Measurements from ENCODE around the gene WNT7A. TPM values are rescaled to one million over a fixed set of nuclear protein-coding genes. Genes with fewer than 3 reads are reported as not detected.
A peak's percentile ranks its signal among the peaks of the same experiment; 100 is the strongest.

Gene WNT7A
- total and polyA plus RNA-seq, 2 experiments from 2014 or later, result not detected

- TF ChIP-seq EZH2phosphoT487 (IDR thresholded peaks at IDR 0.05; ENCODE audit: insufficient read depth, low read depth), result no peak
- TF ChIP-seq EZH2 (IDR thresholded peaks at IDR 0.05; ENCODE audit: insufficient read depth, poor library complexity, severe bottlenecking), result no peak
- H3K79me2 ChIP-seq (ENCODE audit: insufficient read depth), result no peaks in the 10 kb centered on the region
- peak; percentile 98 for DNase-seq
- peak overlapping the region; percentile 94 for H2AFZ ChIP-seq
- WGBS, 2 experiments (ENCODE audit: low coverage in 1 of 2, low lambda C conversion rate in 2 of 2, missing lambda C conversion rate in 2 of 2), result 1% methylated on average over 77 to 86 of the region's 86 CpGs
- H3K4me3 ChIP-seq, result peak overlapping the region; percentile 82
- H3K36me3 ChIP-seq (ENCODE audit: low read depth), result no peaks in the 10 kb centered on the region
- no peaks in the 10 kb centered on the region for H3F3A ChIP-seq (ENCODE audit: insufficient read depth)
- peak overlapping the region; percentile 84 for H3K9ac ChIP-seq
- 0 out of 2 replicates have a peak, but pooled peaks cover 7% of the 10 kb centered on the region for H3K4me1 ChIP-seq (ENCODE audit: insufficient read depth)
- in situ Hi-C loops (cut with MboI), result loop anchor here (25.0 kb wide), 1 partner anchor 408 kb away; the partner anchor contains the start of gene HDAC11
- no peaks in the 10 kb centered on the region for H4K20me1 ChIP-seq (ENCODE audit: insufficient read depth)
- peak overlapping the region; percentile 91 for H3K4me2 ChIP-seq (ENCODE audit: unreplicated experiment)
- H3K9me3 ChIP-seq (ENCODE audit: low read depth), result no peaks in the 10 kb centered on the region
- H3K27me3 ChIP-seq (replicated peaks; ENCODE audit: insufficient read depth), result peaks cover 3% of the 10 kb centered on the region; the same call in 1 of the 2 replicates
- H3K27ac ChIP-seq, result no peak overlapping the region
- H3K9me2 ChIP-seq (ENCODE audit: insufficient read depth), result no peaks in the 10 kb centered on the region
Measured at GRCh38 chr3:13895155-13896105, 15.6 kb upstream of the WNT7A start.

- whole genome bisulfite sequencing, 2 experiments (ENCODE audit: low coverage in 1 of 2, low lambda C conversion rate in 2 of 2, missing lambda C conversion rate in 2 of 2), result 14 to 15% methylated on average over 20 of the region's 20 CpGs
- Histone ChIP-seq H4K20me1 (ENCODE audit: insufficient read depth) (no peaks in the 10 kb centered on the region), H3K9ac (peak overlapping the region; percentile 84), H3K9me2 (ENCODE audit: insufficient read depth) (no peaks in the 10 kb centered on the region), H3K27ac (no peak overlapping the region), H3K4me1 (ENCODE audit: insufficient read depth) (0 out of 2 replicates have a peak, but pooled peaks cover 7% of the 10 kb centered on the region), H3K4me2 (ENCODE audit: unreplicated experiment) (peak overlapping the region; percentile 91), H3K79me2 (ENCODE audit: insufficient read depth) (no peaks in the 10 kb centered on the region), H2AFZ (peak overlapping the region; percentile 94), H3F3A (ENCODE audit: insufficient read depth) (no peaks in the 10 kb centered on the region), H3K27me3 (replicated peaks; ENCODE audit: insufficient read depth) (peaks cover 3% of the 10 kb centered on the region; the same call in 1 of the 2 replicates), H3K36me3 (ENCODE audit: low read depth) (no peaks in the 10 kb centered on the region), H3K4me3 (peak overlapping the region; percentile 82), H3K9me3 (ENCODE audit: low read depth) (no peaks in the 10 kb centered on the region)
- TF ChIP-seq EZH2phosphoT487 (IDR thresholded peaks at IDR 0.05; ENCODE audit: insufficient read depth, low read depth) (no peak), EZH2 (IDR thresholded peaks at IDR 0.05; ENCODE audit: insufficient read depth, poor library complexity, severe bottlenecking) (no peak)
- in situ Hi-C loops (cut with MboI), result loop anchor here (25.0 kb wide), 1 partner anchor 407 kb away; the partner anchor contains the start of gene HDAC11
- DNase-seq, result no peak
Measured at GRCh38 chr3:13894807-13895154, 14.9 kb upstream of the WNT7A start.

- H2AFZ ChIP-seq, result peak overlapping the region; percentile 94; the same call in 1 of the 2 replicates
- 45 to 50% methylated on average over 13 of the region's 13 CpGs for WGBS, 2 experiments (ENCODE audit: low coverage in 1 of 2, low lambda C conversion rate in 2 of 2, missing lambda C conversion rate in 2 of 2)
- H3K4me1 ChIP-seq (ENCODE audit: insufficient read depth), result 0 out of 2 replicates have a peak, but pooled peaks cover 7% of the 10 kb centered on the region
- H3K27me3 ChIP-seq (replicated peaks; ENCODE audit: insufficient read depth), result peaks cover 3% of the 10 kb centered on the region; the same call in 1 of the 2 replicates
- H3K4me2 ChIP-seq (ENCODE audit: unreplicated experiment), result no peak overlapping the region
- in situ Hi-C loops (cut with MboI), result loop anchor here (25.0 kb wide), 1 partner anchor 407 kb away; the partner anchor contains the start of gene HDAC11
- no peaks in the 10 kb centered on the region for H3F3A ChIP-seq (ENCODE audit: insufficient read depth)
- H3K9me3 ChIP-seq (ENCODE audit: low read depth), result no peaks in the 10 kb centered on the region
- TF ChIP-seq EZH2 (IDR thresholded peaks at IDR 0.05; ENCODE audit: insufficient read depth, poor library complexity, severe bottlenecking), result no peak
- TF ChIP-seq EZH2phosphoT487 (IDR thresholded peaks at IDR 0.05; ENCODE audit: insufficient read depth, low read depth), result no peak
- no peaks in the 10 kb centered on the region for H3K79me2 ChIP-seq (ENCODE audit: insufficient read depth)
- H4K20me1 ChIP-seq (ENCODE audit: insufficient read depth), result no peaks in the 10 kb centered on the region
- no peak overlapping the region for H3K4me3 ChIP-seq
- no peak for DNase-seq
- no peaks in the 10 kb centered on the region for H3K36me3 ChIP-seq (ENCODE audit: low read depth)
- no peak overlapping the region for H3K9ac ChIP-seq
- no peaks in the 10 kb centered on the region for H3K9me2 ChIP-seq (ENCODE audit: insufficient read depth)
- H3K27ac ChIP-seq, result no peak overlapping the region
Measured at GRCh38 chr3:13894096-13894806, 14.4 kb upstream of the WNT7A start.

GRCh38 chr3:13892304-13892703 is 12.4 kb upstream of the WNT7A start:
- in situ Hi-C loops (cut with MboI), result loop anchor here (25.0 kb wide), 1 partner anchor 405 kb away; the partner anchor contains the start of gene HDAC11
- peaks cover 3% of the 10 kb centered on the region; the same call in 1 of the 2 replicates for H3K27me3 ChIP-seq (replicated peaks; ENCODE audit: insufficient read depth)
- no peaks in the 10 kb centered on the region for H4K20me1 ChIP-seq (ENCODE audit: insufficient read depth)
- H3K4me2 ChIP-seq (ENCODE audit: unreplicated experiment), result no peak overlapping the region
- no peaks in the 10 kb centered on the region for H3K79me2 ChIP-seq (ENCODE audit: insufficient read depth)
- H2AFZ ChIP-seq, result no peak overlapping the region
- H3K27ac ChIP-seq, result no peak overlapping the region
- H3K4me1 ChIP-seq (ENCODE audit: insufficient read depth), result 0 out of 2 replicates have a peak, but pooled peaks cover 7% of the 10 kb centered on the region
- WGBS, 2 experiments (ENCODE audit: low coverage in 1 of 2, low lambda C conversion rate in 2 of 2, missing lambda C conversion rate in 2 of 2), result 43% methylated on average over 2 of the region's 2 CpGs
- no peaks in the 10 kb centered on the region for H3F3A ChIP-seq (ENCODE audit: insufficient read depth)
- no peaks in the 10 kb centered on the region for H3K36me3 ChIP-seq (ENCODE audit: low read depth)
- no peaks in the 10 kb centered on the region for H3K9me3 ChIP-seq (ENCODE audit: low read depth)
- H3K9ac ChIP-seq, result no peak overlapping the region
- DNase-seq, result no peak
- H3K4me3 ChIP-seq, result no peak overlapping the region
- no peaks in the 10 kb centered on the region for H3K9me2 ChIP-seq (ENCODE audit: insufficient read depth)
- no peak for TF ChIP-seq EZH2 (IDR thresholded peaks at IDR 0.05; ENCODE audit: insufficient read depth, poor library complexity, severe bottlenecking)
- TF ChIP-seq EZH2phosphoT487 (IDR thresholded peaks at IDR 0.05; ENCODE audit: insufficient read depth, low read depth), result no peak
